ENCODE measurements around the gene CYB5R3. TPM values are rescaled to one million over a fixed set of nuclear protein-coding genes. Genes with fewer than 3 reads are reported as not detected.

CYB5R3 gene
- total RNA-seq, 1 donor from 2014 or later = 77.3 TPM

DNA sequence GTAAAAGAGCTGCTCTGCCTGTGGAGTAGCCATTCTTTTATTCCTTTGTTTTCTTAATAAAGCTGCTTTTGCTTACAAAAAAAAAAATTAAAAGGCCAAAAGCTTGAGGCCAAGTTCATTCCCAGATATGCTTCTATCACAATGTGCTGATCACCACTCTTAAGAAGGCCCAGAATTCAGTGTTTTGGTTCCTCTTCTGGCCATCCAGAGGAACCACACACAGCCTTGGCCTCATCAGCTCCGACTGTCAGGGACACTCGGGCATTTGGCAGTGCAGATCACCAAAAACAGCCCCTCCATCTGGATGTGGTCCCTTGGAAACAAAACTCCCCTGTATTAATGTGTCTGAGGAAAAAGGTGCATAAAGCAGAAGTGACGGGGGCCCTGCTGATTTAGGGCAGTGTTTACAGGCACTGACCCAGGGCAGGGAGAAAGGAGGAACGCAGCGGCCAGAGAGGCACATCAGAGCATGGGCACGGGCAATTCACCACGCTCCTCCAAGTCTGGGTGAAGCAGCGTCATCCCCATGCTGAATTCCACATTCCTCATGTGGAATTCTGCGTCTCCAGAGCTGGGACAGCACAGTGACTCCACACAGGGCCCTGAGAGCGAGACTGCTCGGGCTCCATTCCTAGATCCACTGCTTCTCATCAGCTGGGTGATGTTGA is 52.2 kb downstream of the CYB5R3 start:
- TF ChIP-seq, protein P1, sequence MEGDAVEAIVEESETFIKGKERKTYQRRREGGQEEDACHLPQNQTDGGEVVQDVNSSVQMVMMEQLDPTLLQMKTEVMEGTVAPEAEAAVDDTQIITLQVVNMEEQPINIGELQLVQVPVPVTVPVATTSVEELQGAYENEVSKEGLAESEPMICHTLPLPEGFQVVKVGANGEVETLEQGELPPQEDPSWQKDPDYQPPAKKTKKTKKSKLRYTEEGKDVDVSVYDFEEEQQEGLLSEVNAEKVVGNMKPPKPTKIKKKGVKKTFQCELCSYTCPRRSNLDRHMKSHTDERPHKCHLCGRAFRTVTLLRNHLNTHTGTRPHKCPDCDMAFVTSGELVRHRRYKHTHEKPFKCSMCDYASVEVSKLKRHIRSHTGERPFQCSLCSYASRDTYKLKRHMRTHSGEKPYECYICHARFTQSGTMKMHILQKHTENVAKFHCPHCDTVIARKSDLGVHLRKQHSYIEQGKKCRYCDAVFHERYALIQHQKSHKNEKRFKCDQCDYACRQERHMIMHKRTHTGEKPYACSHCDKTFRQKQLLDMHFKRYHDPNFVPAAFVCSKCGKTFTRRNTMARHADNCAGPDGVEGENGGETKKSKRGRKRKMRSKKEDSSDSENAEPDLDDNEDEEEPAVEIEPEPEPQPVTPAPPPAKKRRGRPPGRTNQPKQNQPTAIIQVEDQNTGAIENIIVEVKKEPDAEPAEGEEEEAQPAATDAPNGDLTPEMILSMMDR (IDR thresholded peaks at IDR 0.05; ENCODE audit: unreplicated experiment) = no peak
- Mint-ChIP-seq H3K36me3 (ENCODE audit: insufficient read depth) (peaks cover 33% of the 10 kb centered on the region), H3K27me3 (no peaks in the 10 kb centered on the region), H3K4me3 (ENCODE audit: low read depth) (no peak overlapping the region), H3K27ac (no peak overlapping the region), H3K4me1 (ENCODE audit: low read depth) (peaks cover 3% of the 10 kb centered on the region), H3K9me3 (ENCODE audit: low read depth) (no peaks in the 10 kb centered on the region)
- DNase-seq (ENCODE audit: low spot score, unreplicated experiment) = no peak

DNA sequence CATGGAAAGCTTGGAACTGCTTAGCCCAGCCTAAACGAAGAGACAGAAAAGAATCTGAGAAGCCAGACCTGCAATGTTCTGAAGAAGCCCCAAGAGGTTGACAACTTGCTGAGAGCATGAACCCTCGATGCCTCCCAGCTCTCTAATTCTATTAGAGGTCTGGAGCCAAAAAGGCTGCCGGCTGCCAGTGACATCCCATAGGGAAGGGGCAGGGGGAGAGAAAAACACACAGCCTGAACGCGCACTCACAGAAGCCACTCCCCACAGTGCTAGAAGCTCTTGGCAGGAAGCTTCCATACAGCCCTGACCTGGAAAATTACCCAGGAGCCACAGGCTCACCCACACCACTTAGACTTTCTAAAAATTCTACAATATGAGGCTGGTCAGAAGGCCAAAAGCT is 52.9 kb downstream of the CYB5R3 start:
- TF ChIP-seq, protein P1 (IDR thresholded peaks at IDR 0.05; ENCODE audit: unreplicated experiment) = no peak
- no peaks in the 10 kb centered on the region for H3K27me3 Mint-ChIP-seq
- H3K4me1 Mint-ChIP-seq (ENCODE audit: low read depth) = no peaks in the 10 kb centered on the region
- no peak for DNase-seq (ENCODE audit: low spot score, unreplicated experiment)
- peaks cover 31% of the 10 kb centered on the region for H3K36me3 Mint-ChIP-seq (ENCODE audit: insufficient read depth)
- H3K4me3 Mint-ChIP-seq (ENCODE audit: low read depth) = no peak overlapping the region
- no peak overlapping the region for H3K27ac Mint-ChIP-seq
- no peaks in the 10 kb centered on the region for H3K9me3 Mint-ChIP-seq (ENCODE audit: low read depth)

DNA sequence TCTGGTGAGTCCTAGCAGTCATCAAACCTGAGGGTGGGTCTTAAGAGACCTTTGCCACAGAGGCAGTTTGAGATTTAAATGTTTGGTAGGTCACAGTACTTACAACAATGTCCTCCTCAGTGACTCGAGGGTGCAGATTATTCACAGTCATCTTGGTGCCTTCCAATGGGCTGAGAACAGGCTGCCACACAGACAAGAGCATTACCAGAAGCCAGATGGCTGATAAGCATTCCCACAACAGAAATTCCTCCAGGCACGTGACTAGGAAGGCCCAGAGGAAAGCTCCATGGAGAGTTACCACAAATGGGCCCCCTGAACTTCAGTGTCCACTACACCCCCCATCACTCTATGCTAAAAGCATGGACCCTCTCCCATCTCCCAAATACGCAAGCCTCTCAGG is 53.8 kb downstream of the CYB5R3 start:
- Mint-ChIP-seq H3K27me3 (no peaks in the 10 kb centered on the region), H3K27ac (no peak overlapping the region), H3K9me3 (ENCODE audit: low read depth) (no peaks in the 10 kb centered on the region), H3K4me1 (ENCODE audit: low read depth) (no peaks in the 10 kb centered on the region), H3K4me3 (ENCODE audit: low read depth) (no peak overlapping the region), H3K36me3 (ENCODE audit: insufficient read depth) (peaks cover 29% of the 10 kb centered on the region)
- TF ChIP-seq, protein P1 (IDR thresholded peaks at IDR 0.05; ENCODE audit: unreplicated experiment) = no peak
- no peak for DNase-seq (ENCODE audit: low spot score, unreplicated experiment)

DNA sequence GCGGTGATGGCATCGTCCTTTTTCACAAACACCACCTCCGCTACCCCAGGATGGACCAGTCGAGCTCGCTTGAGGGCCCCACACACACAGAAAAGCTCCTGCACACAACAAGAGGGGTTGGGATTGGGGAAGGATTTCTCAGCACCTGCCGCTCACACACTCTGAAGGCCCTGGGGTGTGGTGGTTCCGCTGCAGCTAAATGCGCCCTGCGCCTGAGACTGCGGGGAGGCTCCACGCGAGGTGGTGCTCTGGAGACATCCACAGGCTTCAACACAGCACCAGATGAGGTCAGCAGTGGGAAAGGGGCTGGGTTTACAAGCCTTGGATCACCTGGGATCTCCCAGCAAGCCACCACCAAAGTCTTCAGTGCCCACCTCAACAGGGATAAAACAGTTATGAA is 57.2 kb downstream of the CYB5R3 start:
- Mint-ChIP-seq H3K27me3 (no peaks in the 10 kb centered on the region), H3K4me1 (ENCODE audit: low read depth) (no peaks in the 10 kb centered on the region), H3K4me3 (ENCODE audit: low read depth) (no peak overlapping the region), H3K27ac (peak overlapping the region; percentile 73), H3K9me3 (ENCODE audit: low read depth) (no peaks in the 10 kb centered on the region), H3K36me3 (ENCODE audit: insufficient read depth) (peaks cover 23% of the 10 kb centered on the region)
- TF ChIP-seq, protein P1 (IDR thresholded peaks at IDR 0.05; ENCODE audit: unreplicated experiment) = no peak
- DNase-seq (ENCODE audit: low spot score, unreplicated experiment) = no peak

DNA sequence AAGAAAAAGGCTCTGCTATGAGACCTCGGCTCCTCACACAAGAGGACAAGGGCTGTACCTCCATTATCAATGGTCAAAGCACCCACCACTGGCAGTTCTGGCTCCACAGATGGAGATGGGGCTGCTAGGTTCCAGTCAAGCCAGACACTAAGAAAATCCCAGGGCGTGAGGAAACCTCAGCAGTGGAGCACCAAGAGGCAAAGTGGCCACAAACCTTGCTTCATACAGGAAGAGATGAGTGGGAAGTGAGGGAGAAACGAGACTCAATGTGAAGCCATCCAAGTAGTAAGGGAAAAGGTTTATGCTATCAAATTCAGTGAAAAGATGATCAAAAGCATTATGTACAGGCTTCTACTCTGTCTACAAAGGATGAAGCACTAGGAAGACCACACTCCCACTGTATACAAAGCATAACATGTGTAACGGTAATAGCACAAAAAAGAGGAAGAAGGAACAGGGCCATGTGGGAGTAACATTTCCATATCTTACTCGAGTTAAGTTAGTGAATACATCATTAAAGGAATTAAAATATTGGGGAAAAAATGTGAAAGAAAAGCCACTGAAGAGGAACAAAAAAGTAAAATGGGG is 61.5 kb downstream of the CYB5R3 start:
- Mint-ChIP-seq H3K27me3 (no peaks in the 10 kb centered on the region), H3K27ac (no peak overlapping the region), H3K4me1 (ENCODE audit: low read depth) (no peaks in the 10 kb centered on the region), H3K4me3 (ENCODE audit: low read depth) (no peak overlapping the region), H3K9me3 (ENCODE audit: low read depth) (no peaks in the 10 kb centered on the region), H3K36me3 (ENCODE audit: insufficient read depth) (peaks cover 25% of the 10 kb centered on the region)
- no peak for DNase-seq (ENCODE audit: low spot score, unreplicated experiment)
- TF ChIP-seq, protein P1 (IDR thresholded peaks at IDR 0.05; ENCODE audit: unreplicated experiment) = no peak

Measured in progenitor cell of endocrine pancreas (in vitro differentiated cells).